ENCODE results near the gene C2CD3. TPM values are rescaled to one million over a fixed set of nuclear protein-coding genes. Genes with fewer than 3 reads are reported as not detected.

C2CD3 gene
- total RNA-seq, 1 donor from 2014 or later, result 3.7 TPM

DNA sequence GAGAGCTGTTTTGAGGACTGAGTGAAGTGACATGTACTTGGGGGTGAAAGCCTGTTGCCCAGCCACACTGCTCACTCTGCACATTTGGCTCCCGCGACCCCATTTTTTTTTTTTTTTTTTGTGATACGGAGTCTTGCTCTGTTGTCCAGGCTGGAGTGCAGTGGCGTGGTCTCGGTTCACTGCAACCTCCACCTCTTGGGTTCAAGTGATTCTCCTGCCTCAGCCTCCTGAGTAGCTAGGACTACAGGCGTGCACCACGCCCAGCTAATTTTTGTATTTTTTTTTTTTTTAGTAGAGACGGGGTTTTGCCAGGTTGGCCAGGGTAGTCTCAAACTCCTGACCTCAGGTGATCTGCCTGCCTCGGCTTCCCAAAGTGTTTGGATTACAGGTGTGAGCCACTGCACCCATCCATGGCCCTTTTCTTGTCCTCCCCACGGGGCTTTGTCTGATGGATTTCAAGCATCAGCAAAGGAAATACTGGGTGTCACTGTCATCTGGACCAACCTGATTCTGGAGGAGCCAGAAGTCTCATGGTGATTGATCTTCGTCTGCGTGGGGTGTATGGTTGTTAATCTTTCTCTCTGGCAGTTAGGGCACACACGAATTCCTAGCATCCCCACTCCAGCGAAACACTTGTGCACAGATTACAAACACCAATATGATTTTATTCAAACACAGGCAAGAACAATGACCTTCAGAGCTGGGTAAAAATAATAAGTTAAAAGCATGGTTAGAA, 158.6 kb downstream of the C2CD3 start:
- Histone ChIP-seq H3K27me3 (ENCODE audit: control insufficient read depth, insufficient read depth, low read length) (no peaks in the 10 kb centered on the region), H3K4me3 (ENCODE audit: low read depth, low read length) (no peak overlapping the region), H3K36me3 (ENCODE audit: control insufficient read depth, insufficient read depth, low read length) (no peaks in the 10 kb centered on the region)
- TF ChIP-seq, protein P1, sequence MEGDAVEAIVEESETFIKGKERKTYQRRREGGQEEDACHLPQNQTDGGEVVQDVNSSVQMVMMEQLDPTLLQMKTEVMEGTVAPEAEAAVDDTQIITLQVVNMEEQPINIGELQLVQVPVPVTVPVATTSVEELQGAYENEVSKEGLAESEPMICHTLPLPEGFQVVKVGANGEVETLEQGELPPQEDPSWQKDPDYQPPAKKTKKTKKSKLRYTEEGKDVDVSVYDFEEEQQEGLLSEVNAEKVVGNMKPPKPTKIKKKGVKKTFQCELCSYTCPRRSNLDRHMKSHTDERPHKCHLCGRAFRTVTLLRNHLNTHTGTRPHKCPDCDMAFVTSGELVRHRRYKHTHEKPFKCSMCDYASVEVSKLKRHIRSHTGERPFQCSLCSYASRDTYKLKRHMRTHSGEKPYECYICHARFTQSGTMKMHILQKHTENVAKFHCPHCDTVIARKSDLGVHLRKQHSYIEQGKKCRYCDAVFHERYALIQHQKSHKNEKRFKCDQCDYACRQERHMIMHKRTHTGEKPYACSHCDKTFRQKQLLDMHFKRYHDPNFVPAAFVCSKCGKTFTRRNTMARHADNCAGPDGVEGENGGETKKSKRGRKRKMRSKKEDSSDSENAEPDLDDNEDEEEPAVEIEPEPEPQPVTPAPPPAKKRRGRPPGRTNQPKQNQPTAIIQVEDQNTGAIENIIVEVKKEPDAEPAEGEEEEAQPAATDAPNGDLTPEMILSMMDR (IDR thresholded peaks at IDR 0.05; ENCODE audit: insufficient read depth, low read length, severe bottlenecking), result no peak
- no peak for DNase-seq (ENCODE audit: low read depth)
- FAIRE-seq, result no peak

- DNase-seq (ENCODE audit: low read depth), result no peak
- FAIRE-seq, result no peak
- Histone ChIP-seq H3K27me3 (ENCODE audit: control insufficient read depth, insufficient read depth, low read length) (no peaks in the 10 kb centered on the region), H3K36me3 (ENCODE audit: control insufficient read depth, insufficient read depth, low read length) (no peaks in the 10 kb centered on the region), H3K4me3 (ENCODE audit: low read depth, low read length) (no peak overlapping the region)
- TF ChIP-seq, protein P1 (IDR thresholded peaks at IDR 0.05; ENCODE audit: insufficient read depth, low read length, severe bottlenecking), result no peak
Measured at GRCh38 chr11:74011360-74012073, 159.3 kb downstream of the C2CD3 start.

GRCh38 chr11:74010306-74011300, 160.2 kb downstream of the C2CD3 start:
- Histone ChIP-seq H3K36me3 (ENCODE audit: control insufficient read depth, insufficient read depth, low read length) (no peaks in the 10 kb centered on the region), H3K4me3 (ENCODE audit: low read depth, low read length) (no peak overlapping the region), H3K27me3 (ENCODE audit: control insufficient read depth, insufficient read depth, low read length) (no peaks in the 10 kb centered on the region)
- DNase-seq (ENCODE audit: low read depth) (no peak), FAIRE-seq (no peak)
- TF ChIP-seq, protein P1 (IDR thresholded peaks at IDR 0.05; ENCODE audit: insufficient read depth, low read length, severe bottlenecking), result no peak

DNA sequence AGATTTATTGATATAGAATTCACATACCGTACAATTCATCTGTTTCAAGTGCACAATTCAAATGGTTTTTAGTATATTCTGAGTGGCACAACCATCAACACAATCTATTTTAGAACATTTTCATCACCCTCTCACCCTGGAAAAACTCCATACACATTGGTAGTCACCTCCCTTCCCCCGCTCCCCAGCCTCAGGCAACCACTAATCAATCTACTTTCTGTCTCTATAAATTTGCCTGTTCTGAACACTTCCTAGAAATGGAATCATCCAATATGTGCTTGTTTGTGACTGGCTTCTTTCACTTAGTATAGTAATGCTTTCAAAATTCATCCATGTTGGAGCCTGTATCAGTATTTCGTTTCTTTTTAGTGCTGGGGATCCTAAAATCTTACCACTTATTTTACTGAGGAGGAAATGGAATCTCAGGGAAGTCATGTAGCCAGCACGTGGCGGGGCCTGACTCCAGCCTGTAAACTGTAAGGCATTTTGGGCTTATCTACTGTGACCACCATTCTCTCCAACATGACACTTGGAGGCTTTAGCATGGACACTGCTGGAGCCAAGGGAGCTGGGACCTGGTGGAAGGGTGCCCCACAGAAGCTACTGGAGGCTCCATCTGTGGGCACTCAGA, 161.0 kb downstream of the C2CD3 start:
- no peaks in the 10 kb centered on the region for H3K36me3 ChIP-seq (ENCODE audit: control insufficient read depth, insufficient read depth, low read length)
- no peak for FAIRE-seq

DNA sequence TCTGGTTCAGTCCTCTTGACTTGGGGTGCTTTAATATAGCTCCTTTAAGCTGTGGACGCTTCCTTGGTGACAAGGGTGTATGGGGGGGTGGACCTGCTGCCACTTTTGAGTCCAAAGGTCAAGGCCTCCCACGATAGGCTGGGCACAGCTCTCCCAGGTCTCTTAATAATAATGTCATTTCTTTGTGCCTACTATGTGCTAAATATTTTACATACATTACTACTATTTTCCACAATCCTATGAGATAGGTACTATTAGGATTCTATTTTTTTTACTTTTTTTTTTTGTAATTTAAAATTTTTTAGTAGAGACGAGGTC, 161.6 kb downstream of the C2CD3 start:
- DNase-seq (ENCODE audit: low read depth) (no peak), FAIRE-seq (no peak)
- Histone ChIP-seq H3K27me3 (ENCODE audit: control insufficient read depth, insufficient read depth, low read length) (no peaks in the 10 kb centered on the region), H3K36me3 (ENCODE audit: control insufficient read depth, insufficient read depth, low read length) (no peaks in the 10 kb centered on the region), H3K4me3 (ENCODE audit: low read depth, low read length) (no peak overlapping the region)
- TF ChIP-seq, protein P1 (IDR thresholded peaks at IDR 0.05; ENCODE audit: insufficient read depth, low read length, severe bottlenecking), result no peak

More for the DNA sequence above, 161.0 kb downstream of the C2CD3 start:
- TF ChIP-seq, protein P1 (IDR thresholded peaks at IDR 0.05; ENCODE audit: insufficient read depth, low read length, severe bottlenecking), result no peak
- no peak for DNase-seq (ENCODE audit: low read depth)
- Histone ChIP-seq H3K27me3 (ENCODE audit: control insufficient read depth, insufficient read depth, low read length) (no peaks in the 10 kb centered on the region), H3K4me3 (ENCODE audit: low read depth, low read length) (no peak overlapping the region)

Data from bronchial epithelial cell (primary cell).